ENCODE data around the gene MCEMP1. TPM values are rescaled to one million over a fixed set of nuclear protein-coding genes. Genes with fewer than 3 reads are reported as not detected.

The MCEMP1 gene
- total RNA-seq, 4 donors from 2014 or later = 0.67 to 1.2 (median 0.96) TPM; not detected in 1

DNA sequence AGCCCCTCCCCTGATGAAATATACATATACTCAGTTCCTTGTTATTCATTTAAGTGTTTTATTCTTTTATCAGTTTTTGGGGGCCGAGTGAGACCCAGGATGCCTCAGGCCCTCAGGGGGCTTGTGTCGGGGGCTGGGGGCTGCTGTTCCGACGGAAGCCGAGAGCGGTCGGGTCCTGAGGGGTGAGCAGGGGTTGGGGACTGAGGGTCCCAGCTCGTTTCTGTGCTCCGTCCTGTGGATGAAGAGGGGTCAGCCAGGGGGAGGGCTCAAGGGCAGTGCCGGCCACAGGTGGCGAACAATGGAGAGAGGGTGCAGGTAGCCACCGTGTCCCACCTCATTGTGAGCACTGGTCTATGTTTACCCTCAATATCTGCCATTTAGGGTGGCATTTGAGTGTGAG lies 45.3 kb upstream of the MCEMP1 start:
- peaks cover 0 to 46% (median 26%) of the 10 kb centered on the region in 3 donors for H3K4me1 ChIP-seq
- H3K27me3 ChIP-seq = peaks cover 16% of the 10 kb centered on the region
- no peak overlapping the region for H3K4me3 ChIP-seq
- WGBS, 2 donors (ENCODE audit: low coverage in 1 of 2) = 100% methylated on average over 3 of the region's 12 CpGs; no CpG with 5 or more reads in 1 of the 2 donors
- H3K27ac ChIP-seq = no peak overlapping the region
- ATAC-seq = no peak
- no peak for TF ChIP-seq POLR2A (IDR thresholded peaks at IDR 0.05)
- TF ChIP-seq POLR2AphosphoS5 (IDR thresholded peaks at IDR 0.05) = no peak
- no peak for TF ChIP-seq EP300 (IDR thresholded peaks at IDR 0.05)
- H3K36me3 ChIP-seq = peaks cover 0 to 25% of the 10 kb centered on the region in 2 donors
- no peaks in the 10 kb centered on the region for H3K9me3 ChIP-seq

DNA sequence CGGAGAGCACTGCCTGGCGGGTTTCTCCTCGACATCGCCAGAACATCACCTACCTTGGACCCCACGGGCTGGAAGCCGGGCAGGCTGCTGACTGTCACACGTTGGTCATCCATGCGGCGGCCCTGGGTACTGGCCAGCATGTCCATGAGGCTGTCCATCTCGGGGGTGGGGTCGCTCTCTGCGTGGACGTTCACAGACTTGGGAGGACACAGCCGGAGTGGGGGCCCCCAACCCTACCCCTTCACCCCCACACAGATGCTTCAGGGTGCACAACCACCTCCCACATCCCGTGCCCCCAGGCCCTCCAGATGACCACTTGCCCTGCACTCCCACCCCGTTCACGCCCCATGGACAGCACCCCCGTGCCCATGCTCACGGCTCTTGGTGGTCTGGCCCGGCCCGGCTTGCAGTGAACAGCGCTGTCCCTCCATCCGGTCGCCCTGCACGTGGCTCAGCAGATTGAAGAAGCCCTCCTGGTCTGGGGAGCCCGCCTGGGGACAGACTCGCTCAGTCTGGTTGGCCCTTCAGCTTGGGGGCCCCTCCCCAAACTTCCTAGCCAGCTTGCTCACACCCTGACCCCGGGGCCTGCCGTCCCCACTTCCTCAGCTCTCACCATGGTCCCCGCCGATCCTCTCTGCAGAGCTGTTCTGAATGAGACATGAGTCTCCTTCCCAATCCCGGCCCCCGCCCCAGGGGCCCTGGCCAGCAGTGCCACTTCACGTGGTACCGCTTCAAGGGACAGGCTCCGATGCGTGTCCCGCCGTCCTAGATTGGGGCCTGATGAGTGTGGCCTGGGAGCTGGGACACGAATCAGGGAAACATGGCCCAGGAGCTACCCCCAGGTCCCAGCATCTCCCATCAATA lies 44.3 kb upstream of the MCEMP1 start:
- H3K27ac ChIP-seq = no peak overlapping the region
- peaks cover 0 to 44% (median 28%) of the 10 kb centered on the region in 3 donors for H3K4me1 ChIP-seq
- H3K27me3 ChIP-seq = peaks cover 26% of the 10 kb centered on the region
- TF ChIP-seq POLR2AphosphoS5 (IDR thresholded peaks at IDR 0.05) = no peak
- TF ChIP-seq EP300 (IDR thresholded peaks at IDR 0.05) = no peak
- no peak for TF ChIP-seq CTCF (IDR thresholded peaks at IDR 0.05)
- TF ChIP-seq POLR2A (IDR thresholded peaks at IDR 0.05) = no peak
- no peaks in the 10 kb centered on the region for H3K9me3 ChIP-seq
- 83% methylated on average over 4 of the region's 40 CpGs; no CpG with 5 or more reads in 1 of the 2 donors for WGBS, 2 donors (ENCODE audit: low coverage in 1 of 2)
- H3K36me3 ChIP-seq = peaks cover 0 to 15% of the 10 kb centered on the region in 2 donors
- no peak overlapping the region for H3K4me3 ChIP-seq
- no peak for ATAC-seq

DNA sequence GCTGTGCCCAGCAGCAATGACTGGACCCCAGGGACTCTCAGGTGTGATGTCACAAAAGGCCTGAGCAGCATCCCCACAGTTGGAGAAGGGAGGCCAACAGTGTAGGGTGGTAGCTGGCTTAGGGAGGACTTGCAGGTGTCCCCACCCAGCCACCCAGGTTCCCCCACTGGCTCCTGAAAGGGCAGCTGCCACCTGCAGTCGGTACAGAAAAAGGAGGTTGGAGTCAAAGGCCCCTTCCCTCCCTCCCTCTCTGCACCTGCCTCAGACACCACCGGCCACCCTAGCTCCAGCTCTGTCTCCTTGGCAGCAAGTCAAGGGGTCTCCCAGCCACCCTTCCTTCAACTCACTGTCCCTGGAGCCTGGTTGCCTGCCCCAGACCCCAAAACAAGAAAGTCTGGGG lies 43.2 kb upstream of the MCEMP1 start, which contains the start of gene PCP2:
TSS of gene PCP2 (minus strand) at position 22 of the 400 bp plus-strand sequence. CDS start 262 bp downstream, outside the sequence.
- Histone ChIP-seq H3K4me3 (no peak within 1 kb of the TSS), H3K27ac (no peak within 1 kb of the TSS), H3K27me3 (peaks cover 38% of the 10 kb centered on the region), H3K9me3 (no peaks in the 10 kb centered on the region), H3K36me3 (peaks cover 0 to 13% of the 10 kb centered on the region in 2 donors), H3K4me1 (peaks cover 0 to 33% (median 17%) of the 10 kb centered on the region in 3 donors)
- TF ChIP-seq CTCF (IDR thresholded peaks at IDR 0.05) (no peak), EP300 (IDR thresholded peaks at IDR 0.05) (no peak), POLR2AphosphoS5 (IDR thresholded peaks at IDR 0.05) (no peak), POLR2A (IDR thresholded peaks at IDR 0.05) (no peak)
- no peak for ATAC-seq
- 29 to 60% methylated on average over 1 of the region's 2 CpGs for WGBS, 2 donors (ENCODE audit: low coverage in 1 of 2)

- Histone ChIP-seq H3K4me3 (no peak overlapping the region), H3K36me3 (peaks cover 0 to 13% of the 10 kb centered on the region in 2 donors), H3K27me3 (peaks cover 56% of the 10 kb centered on the region), H3K4me1 (peaks cover 0 to 22% (median 9%) of the 10 kb centered on the region in 3 donors), H3K9me3 (no peaks in the 10 kb centered on the region), H3K27ac (no peak overlapping the region)
- 23 to 47% methylated on average over 5 of the region's 6 CpGs for WGBS, 2 donors (ENCODE audit: low coverage in 1 of 2)
- no peak for ATAC-seq
- TF ChIP-seq CTCF (IDR thresholded peaks at IDR 0.05) = no peak
- no peak for TF ChIP-seq POLR2AphosphoS5 (IDR thresholded peaks at IDR 0.05)
- TF ChIP-seq EP300 (IDR thresholded peaks at IDR 0.05) = no peak
- no peak for TF ChIP-seq POLR2A (IDR thresholded peaks at IDR 0.05)
Measured at GRCh38 chr19:7635670-7636069, 41.2 kb upstream of the MCEMP1 start.

- peak overlapping the region in 1 of 4 donors; percentile 65 for H3K27ac ChIP-seq
- H3K9me3 ChIP-seq = no peaks in the 10 kb centered on the region
- ATAC-seq = no peak
- peak overlapping the region in 1 of 2 donors; percentile 47 for H3K4me3 ChIP-seq
- 61 to 70% methylated on average over 2 to 5 of the region's 16 CpGs for WGBS, 2 donors (ENCODE audit: low coverage in 1 of 2)
- H3K27me3 ChIP-seq = peaks cover 62% of the 10 kb centered on the region
- TF ChIP-seq CTCF (IDR thresholded peaks at IDR 0.05) (no peak), POLR2A (IDR thresholded peaks at IDR 0.05) (no peak), POLR2AphosphoS5 (IDR thresholded peaks at IDR 0.05) (no peak), EP300 (IDR thresholded peaks at IDR 0.05) (no peak)
- H3K4me1 ChIP-seq = peaks cover 0 to 16% (median 3%) of the 10 kb centered on the region in 3 donors
- peaks cover 0 to 13% of the 10 kb centered on the region in 2 donors for H3K36me3 ChIP-seq
Measured at GRCh38 chr19:7636317-7636690, 40.6 kb upstream of the MCEMP1 start.
